ENCODE results near the gene RBMXL3.

DNA sequence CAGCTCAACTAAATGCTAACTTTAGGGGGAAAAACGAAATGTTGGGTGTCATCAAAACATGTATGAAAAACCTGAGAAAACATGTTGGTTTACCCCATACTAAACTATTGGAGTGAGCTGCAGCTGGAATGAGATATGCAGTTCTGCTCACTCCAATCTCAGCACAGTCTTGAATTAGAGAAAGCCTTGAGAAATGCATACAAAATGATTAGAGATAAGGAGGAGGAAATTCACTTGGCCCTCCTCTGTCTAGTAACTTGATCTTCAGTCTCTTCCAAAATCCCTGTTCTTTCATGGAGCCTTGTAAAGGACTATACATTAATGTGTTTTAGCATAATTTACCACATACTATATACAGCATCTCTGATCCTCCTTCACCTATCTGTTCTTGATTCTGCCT lies 47.8 kb downstream of the RBMXL3 start:
- TF ChIP-seq, protein P1, sequence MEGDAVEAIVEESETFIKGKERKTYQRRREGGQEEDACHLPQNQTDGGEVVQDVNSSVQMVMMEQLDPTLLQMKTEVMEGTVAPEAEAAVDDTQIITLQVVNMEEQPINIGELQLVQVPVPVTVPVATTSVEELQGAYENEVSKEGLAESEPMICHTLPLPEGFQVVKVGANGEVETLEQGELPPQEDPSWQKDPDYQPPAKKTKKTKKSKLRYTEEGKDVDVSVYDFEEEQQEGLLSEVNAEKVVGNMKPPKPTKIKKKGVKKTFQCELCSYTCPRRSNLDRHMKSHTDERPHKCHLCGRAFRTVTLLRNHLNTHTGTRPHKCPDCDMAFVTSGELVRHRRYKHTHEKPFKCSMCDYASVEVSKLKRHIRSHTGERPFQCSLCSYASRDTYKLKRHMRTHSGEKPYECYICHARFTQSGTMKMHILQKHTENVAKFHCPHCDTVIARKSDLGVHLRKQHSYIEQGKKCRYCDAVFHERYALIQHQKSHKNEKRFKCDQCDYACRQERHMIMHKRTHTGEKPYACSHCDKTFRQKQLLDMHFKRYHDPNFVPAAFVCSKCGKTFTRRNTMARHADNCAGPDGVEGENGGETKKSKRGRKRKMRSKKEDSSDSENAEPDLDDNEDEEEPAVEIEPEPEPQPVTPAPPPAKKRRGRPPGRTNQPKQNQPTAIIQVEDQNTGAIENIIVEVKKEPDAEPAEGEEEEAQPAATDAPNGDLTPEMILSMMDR (IDR thresholded peaks at IDR 0.05), result no peak
- no peak for TF ChIP-seq POLR2A (IDR thresholded peaks at IDR 0.05)
- TF ChIP-seq EP300 (IDR thresholded peaks at IDR 0.05), result no peak
- no peak for TF ChIP-seq POLR2AphosphoS5 (IDR thresholded peaks at IDR 0.05)
